HepG2 (cell line): Measurements from ENCODE around the gene IFT22. TPM values are rescaled to one million over a fixed set of nuclear protein-coding genes. Genes with fewer than 3 reads are reported as not detected.

Source experiments
- AGO2 ChIP-seq: fragments of 200-400 bp; formaldehyde crosslinking; optimal IDR thresholded peaks from 2 replicates; pipeline ENCODE3; 2017; ENCODE audit warnings: mild to moderate bottlenecking, low read depth, low read length, moderate library complexity
- BRF2 ChIP-seq: sonication (generic); formaldehyde crosslinking; IDR thresholded peaks from 2 replicates; pipeline ENCODE4 v1.8.1; 2022; ENCODE audit warnings: mild to moderate bottlenecking, missing genetic modification reagents
- HNF4G ChIP-seq, 2 experiments: sonication (generic) in 1 of 2; formaldehyde crosslinking in 1 of 2; IDR thresholded peaks; 2 replicates each; pipeline versions ENCODE4 v1.4.0 to v1.6.1; 2011 to 2020; ENCODE audit warnings: borderline replicate concordance in 2 of 2, low read depth in 2 of 2, mild to moderate bottlenecking in 2 of 2, low read length in 1 of 2, missing genetic modification reagents in 1 of 2, moderate library complexity in 1 of 2
- KAT7 ChIP-seq: IDR thresholded peaks from 2 replicates; pipeline ENCODE4 v1.6.1; 2018; ENCODE audit warnings: borderline replicate concordance, missing compliant biosample characterization
- LCORL ChIP-seq, 2 experiments: fragments of 450-650 bp in 1 of 2; sonication (generic) in 1 of 2; formaldehyde crosslinking in 1 of 2; IDR thresholded peaks; 2 replicates each; pipeline versions ENCODE4 v1.5.0 to v1.6.1; 2017 to 2020; ENCODE audit warnings: antibody characterized with exemption in 1 of 2, missing genetic modification reagents in 1 of 2
- MXD1 ChIP-seq: sonication (generic); formaldehyde crosslinking; IDR thresholded peaks from 2 replicates; pipeline ENCODE4 v1.4.0; 2020; ENCODE audit warnings: mild to moderate bottlenecking, missing genetic modification reagents
- NFKB2 ChIP-seq: sonication (generic); formaldehyde crosslinking; IDR thresholded peaks from 2 replicates; pipeline ENCODE4 v1.4.0; 2020; ENCODE audit warnings: missing genetic modification reagents, borderline replicate concordance
- NR2F2 ChIP-seq: IDR thresholded peaks from 2 replicates; pipeline ENCODE4 v1.6.1; 2012; ENCODE audit warnings: low read depth, inconsistent platforms, borderline replicate concordance
- NR2F6 ChIP-seq, 2 experiments: IDR thresholded peaks; 2 replicates each; pipeline ENCODE4 v1.6.1; 2016; ENCODE audit warnings: antibody characterized with exemption in 1 of 2, mild to moderate bottlenecking in 1 of 2
- PATZ1 ChIP-seq: sonication (generic); formaldehyde crosslinking; IDR thresholded peaks from 2 replicates; pipeline ENCODE4 v1.4.0; 2020; ENCODE audit warnings: missing genetic modification reagents
- PHF20 ChIP-seq: sonication (generic); formaldehyde crosslinking; IDR thresholded peaks from 2 replicates; pipeline ENCODE4 v1.5.0; 2020; ENCODE audit warnings: mild to moderate bottlenecking, missing genetic modification reagents
- SNAPC4 ChIP-seq: sonication (generic); formaldehyde crosslinking; IDR thresholded peaks from 2 replicates; pipeline ENCODE4 v1.4.0; 2020; ENCODE audit warnings: mild to moderate bottlenecking, missing genetic modification reagents
- TAF1 ChIP-seq: sonication (generic); formaldehyde crosslinking; IDR thresholded peaks from 2 replicates; pipeline ENCODE4 v1.4.0; 2020; ENCODE audit warnings: missing genetic modification reagents
- TOE1 ChIP-seq: sonication (generic); formaldehyde crosslinking; IDR thresholded peaks from 2 replicates; pipeline ENCODE4 v1.4.0; 2020; ENCODE audit warnings: mild to moderate bottlenecking, missing genetic modification reagents
- ZNF234 ChIP-seq: sonication (generic); formaldehyde crosslinking; conservative IDR thresholded peaks from 2 replicates; pipeline ENCODE4 v1.5.1; 2020; ENCODE audit warnings: mild to moderate bottlenecking, missing genetic modification reagents
- ZNF235 ChIP-seq: sonication (generic); formaldehyde crosslinking; IDR thresholded peaks from 2 replicates; pipeline ENCODE4 v1.8.1; 2023; ENCODE audit warnings: mild to moderate bottlenecking, missing genetic modification reagents, borderline replicate concordance
- ZNF354B ChIP-seq: sonication (generic); formaldehyde crosslinking; IDR thresholded peaks from 2 replicates; pipeline ENCODE4 v1.8.0; 2022; ENCODE audit warnings: mild to moderate bottlenecking, missing genetic modification reagents
- ZNF501 ChIP-seq: sonication (generic); formaldehyde crosslinking; IDR thresholded peaks from 2 replicates; pipeline ENCODE4 v1.5.1; 2020; ENCODE audit warnings: mild to moderate bottlenecking, moderate library complexity, missing genetic modification reagents
- ZNF782 ChIP-seq: sonication (generic); formaldehyde crosslinking; IDR thresholded peaks from 2 replicates; pipeline ENCODE4 v1.4.0; 2020; ENCODE audit warnings: missing genetic modification reagents, mild to moderate bottlenecking, borderline replicate concordance
- polyA plus RNA-seq, 8 experiments: library from polyadenylated mRNA; depleted of rRNA in 3 of 8; stranded (reverse) in 7 of 8; unstranded in 1 of 8; fragments of >200 nt; fragmentation: Illumina TruSeq in 4 of 8; extraction: Trizol in 4 of 8; gene quantifications; 2 replicates each; pipeline versions ENCODE4 v1.2.1 to v1.2.3, GENCODE V29; 2011 to 2016; ENCODE audit warnings: low read depth in 4 of 8, missing spikeins in 1 of 8, mixed read lengths in 1 of 8; ENCODE audit not compliant: insufficient read depth in 1 of 8
- total RNA-seq, 5 experiments: library from RNA; depleted of rRNA; stranded (reverse); fragments of >200 nt; fragmentation: Illumina TruSeq; extraction: Trizol; gene quantifications; 2 replicates each; pipeline ENCODE4 v1.2.3, GENCODE V29; 2016; ENCODE audit warnings: low read depth in 1 of 5

Gene IFT22
- total and polyA plus RNA-seq, 2 of the 13 experiments (the other 11 are each of a cell fraction or from before 2014, with no cell fraction given) = 8.9 to 14.5 TPM

- peak; percentile 65; the same call in 1 of the 2 replicates for TF ChIP-seq SNAPC4 (CRISPR knock-in tag)
- peak; percentile 62 for TF ChIP-seq TAF1 (CRISPR knock-in tag)
- 0 out of 2 replicates have a peak, but pooled peaks have one; percentile 11 for TF ChIP-seq NR2F6 (IDR thresholded peaks at IDR 0.05)
- 0 out of 2 replicates have a peak, but pooled peaks have one; percentile 3 for TF ChIP-seq NR2F6 (CRISPR knock-in tag; IDR thresholded peaks at IDR 0.05)
- TF ChIP-seq AGO2 = peak; percentile 48
- TF ChIP-seq MXD1 (CRISPR knock-in tag) = peak; percentile 89; the same call in 1 of the 2 replicates
- TF ChIP-seq PATZ1 (CRISPR knock-in tag) = peak; percentile 34; the same call in 1 of the 2 replicates
- peak; percentile 60; the same call in 1 of the 2 replicates for TF ChIP-seq ZNF501 (CRISPR knock-in tag)
- 0 out of 2 replicates have a peak, but pooled peaks have one; percentile 30 for TF ChIP-seq ZNF235
- no peak for TF ChIP-seq NR2F2
- TF ChIP-seq ZNF782 (CRISPR knock-in tag) = peak; percentile 77; the same call in 1 of the 2 replicates
- 0 out of 2 replicates have a peak, but pooled peaks have one; percentile 43 for TF ChIP-seq NFKB2
- TF ChIP-seq ZNF354B (CRISPR knock-in tag) = no peak
- no peak for TF ChIP-seq PHF20 (CRISPR knock-in tag)
- TF ChIP-seq TOE1 (CRISPR knock-in tag) = no peak
- no peak for TF ChIP-seq ZNF234
- TF ChIP-seq BRF2 = 0 out of 2 replicates have a peak, but pooled peaks have one; percentile 16
- peak; percentile 76; the same call in 1 of the 2 replicates for TF ChIP-seq KAT7 (CRISPR knock-in tag)
- TF ChIP-seq LCORL (IDR thresholded peaks at IDR 0.05) = no peak
- peak; percentile 44; the same call in 1 of the 2 replicates for TF ChIP-seq LCORL (CRISPR knock-in tag; IDR thresholded peaks at IDR 0.05)
- no peak for TF ChIP-seq HNF4G (IDR thresholded peaks at IDR 0.05; ENCODE audit: borderline replicate concordance, low read depth, low read length)
- TF ChIP-seq HNF4G (CRISPR knock-in tag; IDR thresholded peaks at IDR 0.05; ENCODE audit: borderline replicate concordance, low read depth) = no peak
These were observed 13.1 kb downstream of the IFT22 start (continued) for GRCh38 chr7:101308245-101309085.
